Esophagus muscularis mucosa (tissue), 4 donors: ENCODE data around the gene IFFO2. TPM values are rescaled to one million over a fixed set of nuclear protein-coding genes. Genes with fewer than 3 reads are reported as not detected.

Experiments used
- DNase-seq: peaks from one replicate; pipeline ENCODE4 v3.0.0-alpha.2; 2017; ENCODE audit errors: extremely low spot score
- H3K27ac ChIP-seq, 4 donors: fragments of 200-600 bp; sonication (generic); replicated peaks in 1 of 4; 1 replicate in 3 of 4; 2 replicates in 1 of 4; pipeline ENCODE4 v1.5.1; 2016 to 2019; ENCODE audit warnings: mild to moderate bottlenecking in 1 of 4
- H3K27me3 ChIP-seq, 4 donors: fragments of 200-600 bp; sonication (generic); one replicate each; pipeline versions ENCODE4 v1.5.1 to v1.6.0; 2016 to 2019
- H3K36me3 ChIP-seq, 4 donors: fragments of 200-600 bp; sonication (generic); one replicate each; pipeline ENCODE4 v1.5.1; 2016 to 2019
- H3K4me1 ChIP-seq, 4 donors: fragments of 200-600 bp; sonication (generic); one replicate each; pipeline ENCODE4 v1.5.1; 2016 to 2019
- H3K4me3 ChIP-seq, 4 donors: fragments of 200-600 bp; sonication (generic); 1 replicate in 2 of 4; 2 replicates in 2 of 4; pipeline ENCODE4 v1.5.1; 2016 to 2019; ENCODE audit warnings: mild to moderate bottlenecking in 4 of 4, moderate library complexity in 1 of 4
- H3K9me3 ChIP-seq, 4 donors: fragments of 200-600 bp; sonication (generic); 1 replicate in 3 of 4; 2 replicates in 1 of 4; pipeline ENCODE4 v1.5.1; 2016 to 2019
- CTCF ChIP-seq, 3 experiments: fragments of 200-600 bp in 2 of 3; fragments of 450-650 bp in 1 of 3; sonication (generic) in 2 of 3; IDR thresholded peaks; one replicate each; pipeline ENCODE4 v1.5.1; 2017 to 2019; ENCODE audit warnings: antibody characterized with exemption in 3 of 3, mild to moderate bottlenecking in 2 of 3, moderate library complexity in 1 of 3
- EP300 ChIP-seq: sonication (generic); formaldehyde crosslinking; IDR thresholded peaks from one replicate; pipeline ENCODE4 v1.6.1; 2017; ENCODE audit warnings: antibody characterized with exemption
- POLR2A ChIP-seq: fragments of 450-650 bp; IDR thresholded peaks from one replicate; pipeline ENCODE4 v1.6.1; 2017; ENCODE audit warnings: antibody characterized with exemption, moderate library complexity, mild to moderate bottlenecking, low read depth
- POLR2AphosphoS5 ChIP-seq, 2 donors: sonication (generic); formaldehyde crosslinking; IDR thresholded peaks; one replicate each; pipeline ENCODE4 v1.6.1; 2017; ENCODE audit warnings: antibody characterized with exemption in 2 of 2
- WGBS: methylation state at CpG from one replicate; pipeline ENCODE4 v1.1.5; 2018; 5-methylcytosine and 5-hydroxymethylcytosine counted together
- intact Hi-C: fragments of 100-400 bp; cut with DNase I; formaldehyde crosslinking; loops from one replicate; pipeline ENCODE4 v1.15.1; 2023
- total RNA-seq, 4 donors: library from RNA; depleted of rRNA; stranded (reverse); fragments of >200 nt; gene quantifications; one replicate each; pipeline versions ENCODE4 v1.1.0 to v1.2.1, GENCODE V29; 2016

IFFO2 gene
- total RNA-seq, 4 donors from 2014 or later = 9.6 to 40.3 (median 16.3) TPM

- Histone ChIP-seq H3K27me3 (no peaks in the 10 kb centered on the region), H3K27ac (no peak overlapping the region), H3K9me3 (no peaks in the 10 kb centered on the region), H3K36me3 (no peaks in the 10 kb centered on the region), H3K4me1 (peaks cover 6 to 14% (median 11%) of the 10 kb centered on the region in 4 donors), H3K4me3 (no peak overlapping the region)
- 90% methylated on average over 7 of the region's 7 CpGs for WGBS
- no peak for DNase-seq
- TF ChIP-seq EP300 = no peak
- TF ChIP-seq CTCF (IDR thresholded peaks at IDR 0.05) = no peak
- no peak for TF ChIP-seq POLR2AphosphoS5 (IDR thresholded peaks at IDR 0.05)
- no peak for TF ChIP-seq POLR2A
- intact Hi-C loops = loop anchor here (5.0 kb wide), 1 partner anchor 63 kb away; no protein-coding TSS in a partner anchor
Measured at GRCh38 chr1:18970358-18970757, 13.9 kb upstream of the IFFO2 start.

- 92% methylated on average over 2 of the region's 2 CpGs for WGBS
- no peaks in the 10 kb centered on the region for H3K9me3 ChIP-seq
- DNase-seq = no peak
- no peaks in the 10 kb centered on the region for H3K27me3 ChIP-seq
- peaks cover under 1 to 14% (median 11%) of the 10 kb centered on the region in 4 donors for H3K4me1 ChIP-seq
- H3K27ac ChIP-seq = no peak overlapping the region
- no peak overlapping the region for H3K4me3 ChIP-seq
- TF ChIP-seq POLR2AphosphoS5 (IDR thresholded peaks at IDR 0.05) (no peak), CTCF (IDR thresholded peaks at IDR 0.05) (no peak), POLR2A (no peak), EP300 (no peak)
- intact Hi-C loops = no loop called here
- no peaks in the 10 kb centered on the region for H3K36me3 ChIP-seq
Measured at GRCh38 chr1:18967066-18967690, 10.7 kb upstream of the IFFO2 start.

GRCh38 chr1:18965206-18966173, 9.0 kb upstream of the IFFO2 start:
- 77% methylated on average over 17 of the region's 17 CpGs for WGBS
- DNase-seq = no peak
- intact Hi-C loops = no loop called here
- H3K9me3 ChIP-seq = no peaks in the 10 kb centered on the region
- peaks cover 0 to 16% (median 13%) of the 10 kb centered on the region in 4 donors for H3K4me1 ChIP-seq
- no peak for TF ChIP-seq POLR2A
- TF ChIP-seq POLR2AphosphoS5 (IDR thresholded peaks at IDR 0.05) = peak in 1 of 2 donors; percentile 60
- H3K36me3 ChIP-seq = no peaks in the 10 kb centered on the region
- no peak overlapping the region for H3K4me3 ChIP-seq
- no peaks in the 10 kb centered on the region for H3K27me3 ChIP-seq
- peak overlapping the region in 2 of 4 donors; percentile 13 to 30 for H3K27ac ChIP-seq

GRCh38 chr1:18963968-18964367, 7.5 kb upstream of the IFFO2 start:
- no peak for DNase-seq
- H3K4me1 ChIP-seq = peaks cover 0 to 16% (median 13%) of the 10 kb centered on the region in 4 donors
- no peak overlapping the region for H3K4me3 ChIP-seq
- no peaks in the 10 kb centered on the region for H3K27me3 ChIP-seq
- H3K36me3 ChIP-seq = no peaks in the 10 kb centered on the region
- 91% methylated on average over 4 of the region's 4 CpGs for WGBS
- H3K9me3 ChIP-seq = no peaks in the 10 kb centered on the region
- no peak for TF ChIP-seq POLR2AphosphoS5 (IDR thresholded peaks at IDR 0.05)
- TF ChIP-seq POLR2A = no peak
- no peak for TF ChIP-seq EP300
- no peak for TF ChIP-seq CTCF (IDR thresholded peaks at IDR 0.05)
- intact Hi-C loops = no loop called here
- no peak overlapping the region for H3K27ac ChIP-seq
